ELF-1 (cell line): Measurements from ENCODE around the gene GRIK1.

Source experiments
- DNase-seq: peaks from one replicate; pipeline ENCODE4 v3.0.0-alpha.2; 2016; ENCODE audit warnings: low read depth, low spot score

The GRIK1 gene

DNA sequence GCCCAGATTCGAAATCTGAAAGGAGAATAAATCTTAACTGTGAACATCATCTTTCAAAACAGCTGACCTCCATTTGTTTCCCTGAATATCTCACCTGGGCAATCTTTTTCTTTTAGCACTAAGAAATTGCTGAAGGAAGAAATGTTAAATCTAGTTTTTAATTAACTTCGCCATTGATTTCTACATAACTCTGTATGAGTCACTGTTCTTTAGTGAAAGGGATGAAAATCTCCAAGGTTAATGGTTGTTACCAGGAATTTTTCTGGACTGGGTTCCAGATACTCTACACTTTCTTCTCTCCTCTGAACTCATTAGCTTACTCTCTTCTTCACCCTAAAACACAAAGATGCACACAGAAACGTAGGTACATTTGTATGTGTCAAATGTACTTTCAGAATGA, 405.3 kb downstream of the GRIK1 start:
- no peak for DNase-seq

DNA sequence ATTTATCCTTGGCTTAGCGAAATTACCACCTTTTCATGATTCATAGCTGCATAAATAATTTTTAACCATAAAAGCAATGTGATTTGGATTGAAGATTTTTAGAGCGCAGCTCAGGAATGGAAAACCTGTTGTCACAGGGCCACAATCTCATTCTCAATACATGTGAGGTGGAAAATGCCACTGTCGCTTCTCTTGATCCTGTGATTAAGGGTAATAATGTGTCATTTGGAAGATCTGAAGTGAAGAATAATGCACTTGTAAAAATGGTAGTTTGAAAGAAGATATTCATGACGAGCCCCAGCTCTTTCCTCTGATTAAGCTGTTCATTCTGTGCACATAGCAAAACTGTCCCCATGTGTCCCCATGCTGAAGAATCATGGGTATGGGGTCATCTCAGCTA, 410.7 kb downstream of the GRIK1 start:
- no peak for DNase-seq

DNA sequence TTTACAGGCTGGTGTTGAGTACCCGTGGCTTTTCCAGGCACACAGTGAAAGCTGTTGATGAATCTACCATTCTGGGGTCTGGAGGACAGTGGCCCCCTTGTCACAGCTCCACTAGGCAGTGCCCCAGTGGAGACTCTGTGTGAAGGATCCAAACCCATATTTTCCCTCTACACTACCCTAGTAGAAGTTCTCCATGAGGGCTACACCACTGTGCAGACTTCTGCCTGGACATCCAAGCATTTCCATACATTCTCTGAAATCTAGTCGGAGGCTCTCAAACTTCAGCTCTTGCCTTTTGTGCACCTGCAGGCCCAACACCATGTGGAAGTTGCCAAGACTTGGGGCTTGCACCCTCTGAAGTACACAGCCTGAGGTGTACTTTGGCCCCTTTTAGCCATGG, 413.3 kb downstream of the GRIK1 start:
- no peak for DNase-seq

DNA sequence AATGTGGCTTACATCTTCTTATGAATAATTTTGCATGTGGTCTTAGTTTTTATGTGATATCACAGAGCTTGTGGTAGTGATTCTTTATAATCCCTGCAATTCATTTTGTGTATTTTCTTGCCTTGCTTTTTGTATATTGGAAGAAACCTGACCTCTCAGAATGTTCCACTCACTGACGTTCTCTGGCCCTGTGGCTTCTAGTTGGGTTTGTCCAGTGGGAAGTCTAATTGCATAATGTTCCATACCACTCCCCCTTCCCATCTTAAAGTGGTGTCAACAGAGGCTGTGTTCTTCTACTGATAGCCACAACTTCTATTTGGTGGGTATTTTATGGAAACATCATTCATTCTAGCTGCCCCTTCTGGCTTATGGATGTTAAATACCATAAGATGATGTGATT, 415.7 kb downstream of the GRIK1 start:
- no peak for DNase-seq

DNA sequence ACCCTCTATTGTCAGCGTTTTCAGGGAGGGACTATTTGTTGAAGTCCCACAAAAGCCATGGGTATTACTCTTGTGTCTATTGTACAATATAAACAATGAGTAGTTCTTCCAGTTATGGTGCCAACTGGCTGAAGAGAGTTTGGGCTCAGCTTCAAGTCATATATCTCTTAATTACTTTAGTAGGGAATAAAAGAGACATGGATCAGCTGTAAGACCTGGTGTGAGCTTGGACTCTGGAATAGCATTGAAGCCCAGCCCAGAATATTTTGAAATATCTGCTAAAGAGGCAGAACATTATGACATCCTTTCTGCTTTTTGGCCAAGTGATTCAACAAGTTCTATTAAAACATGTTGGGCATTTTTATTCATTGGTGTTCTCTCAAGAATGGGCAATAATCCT, 416.1 kb downstream of the GRIK1 start:
- DNase-seq: no peak

DNA sequence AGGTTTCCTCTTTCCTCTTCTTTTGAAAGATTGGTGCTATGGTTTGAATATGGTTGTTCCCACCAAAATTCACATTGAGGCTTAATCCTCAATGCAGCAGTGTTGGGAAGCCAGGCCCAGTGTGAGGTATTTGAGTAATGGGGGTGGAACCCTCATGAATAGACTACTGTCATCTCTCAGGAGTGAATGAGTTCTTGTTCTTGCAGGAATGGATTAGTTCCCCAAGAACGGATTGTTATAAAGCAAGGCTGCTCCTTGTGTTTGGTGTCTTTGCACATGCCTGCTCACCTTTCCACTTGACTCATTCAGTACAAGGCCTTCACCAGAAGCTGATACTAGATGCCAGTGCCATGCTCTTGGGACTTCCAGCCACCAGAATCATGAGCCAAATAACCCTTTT, 417.9 kb downstream of the GRIK1 start:
- DNase-seq: no peak

DNA sequence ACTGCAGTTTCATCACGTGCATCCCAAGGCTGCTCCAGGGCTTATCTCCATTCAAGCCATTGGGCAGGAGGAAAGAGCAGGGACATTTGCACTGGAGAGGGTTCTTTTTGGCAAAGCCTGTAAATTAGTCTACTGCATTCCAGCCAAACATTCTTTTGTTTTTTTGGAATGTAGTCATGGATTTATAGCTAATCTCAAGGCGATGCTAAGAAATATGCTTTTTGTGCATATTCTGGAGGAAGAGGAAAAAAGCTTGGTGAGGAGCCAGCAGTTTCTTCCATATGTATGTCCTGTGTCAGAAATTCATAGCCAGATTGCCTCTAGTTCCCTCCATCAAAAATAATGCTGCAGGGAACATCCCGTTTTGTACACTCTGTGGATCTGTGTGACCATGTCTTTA, 419.6 kb downstream of the GRIK1 start:
- no peak for DNase-seq

DNA sequence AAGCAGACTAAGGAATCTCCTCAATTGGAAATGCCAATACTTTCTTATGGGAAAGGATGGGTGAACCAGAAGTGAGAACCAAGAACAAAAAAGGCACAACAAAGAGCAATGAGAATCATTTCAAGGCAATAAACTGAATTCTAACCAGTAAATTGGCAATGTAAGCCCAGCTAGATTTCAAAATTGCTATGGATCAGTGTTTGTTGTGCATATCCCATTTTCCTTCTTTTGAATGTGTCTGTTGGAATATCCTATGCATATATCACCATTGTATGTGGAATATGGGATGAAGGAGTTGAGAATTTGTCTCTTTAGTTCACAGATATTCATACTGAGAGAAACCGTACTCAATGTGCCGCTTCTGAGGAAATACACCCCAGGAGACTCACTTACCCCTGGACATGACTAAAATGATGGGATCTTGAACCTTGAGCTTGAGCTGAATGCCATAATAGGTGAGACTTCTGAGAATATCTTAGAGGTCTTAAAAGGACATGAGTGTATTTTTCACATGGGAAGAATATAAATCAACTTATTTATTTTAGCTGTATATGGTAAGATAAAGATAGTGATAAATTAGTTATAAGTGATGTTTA, 425.0 kb downstream of the GRIK1 start:
- no peak for DNase-seq

DNA sequence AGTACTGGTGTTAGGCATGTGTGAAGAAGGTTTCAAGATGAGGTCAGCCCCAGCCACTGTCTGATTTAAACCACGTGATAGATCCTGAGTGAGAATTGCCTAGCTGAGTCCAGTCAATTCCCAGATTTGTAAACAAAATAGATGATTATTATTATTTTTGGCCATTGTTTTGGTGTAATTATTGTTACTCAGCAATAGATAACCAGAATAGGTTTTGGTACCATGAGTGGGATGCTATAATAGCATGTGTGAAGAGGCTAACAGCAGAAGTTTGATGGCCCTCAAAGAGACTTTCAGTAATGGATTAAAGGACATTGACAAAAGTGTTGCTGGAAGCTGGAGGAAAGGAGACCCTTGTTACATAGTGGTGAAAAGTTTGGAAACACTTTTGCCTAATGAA, 426.3 kb downstream of the GRIK1 start:
- no peak for DNase-seq

DNA sequence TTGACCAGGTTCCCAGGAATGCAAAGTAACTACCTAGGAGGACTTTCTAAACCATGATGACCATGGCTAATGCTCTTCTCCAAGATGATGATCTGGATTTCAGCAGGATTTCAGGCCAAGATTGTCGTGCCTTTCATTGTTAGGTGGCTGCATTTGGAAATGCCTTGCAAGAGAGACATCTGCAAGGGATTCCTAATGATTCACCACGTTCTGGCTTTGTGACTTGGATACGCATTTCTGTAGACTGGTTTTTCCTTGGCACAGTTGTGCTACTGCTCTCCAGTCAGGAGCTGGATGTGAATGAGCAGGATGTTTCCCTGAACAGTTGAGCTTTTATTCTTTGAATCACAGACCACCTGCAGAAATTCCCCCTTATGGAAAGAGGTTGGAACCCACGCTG, 428.7 kb downstream of the GRIK1 start:
- no peak for DNase-seq

DNA sequence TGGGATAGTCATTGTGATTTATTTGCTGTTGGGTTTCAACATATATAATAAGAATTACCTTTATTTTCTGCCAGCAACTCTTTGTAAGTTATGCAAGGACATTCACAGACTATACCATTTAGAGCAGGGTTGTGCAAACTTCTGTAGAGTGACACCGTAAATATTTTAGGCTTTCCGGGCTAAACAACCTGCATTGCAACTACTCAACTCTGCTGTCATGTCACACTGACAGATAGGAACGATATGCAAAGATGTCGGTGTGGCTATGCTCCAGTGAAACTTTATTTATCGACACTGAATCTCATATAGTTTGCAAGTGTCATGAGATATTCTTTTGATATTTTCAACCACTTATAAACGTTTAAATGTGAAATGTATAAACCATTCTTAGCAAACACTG, 430.7 kb downstream of the GRIK1 start:
- DNase-seq: no peak

DNA sequence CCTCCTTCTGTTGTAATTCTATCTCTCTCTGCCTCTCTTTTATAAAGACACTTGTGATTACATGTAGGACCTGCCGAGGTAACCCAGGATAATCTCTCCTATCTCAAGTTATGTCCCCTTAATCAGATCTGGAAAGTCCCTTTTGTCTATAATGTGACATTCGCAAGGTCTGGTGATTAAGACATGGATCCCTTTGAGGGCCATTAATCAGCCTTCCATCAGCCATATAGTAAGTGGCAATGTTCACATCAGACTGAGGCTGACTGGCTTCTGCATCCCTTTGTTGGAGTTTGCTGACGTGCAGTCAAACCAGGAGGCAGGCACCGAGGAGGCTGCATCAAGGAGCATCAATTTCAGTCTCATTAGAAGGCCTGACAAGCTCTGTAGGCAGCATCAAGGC, 431.5 kb downstream of the GRIK1 start:
- DNase-seq: no peak

DNA sequence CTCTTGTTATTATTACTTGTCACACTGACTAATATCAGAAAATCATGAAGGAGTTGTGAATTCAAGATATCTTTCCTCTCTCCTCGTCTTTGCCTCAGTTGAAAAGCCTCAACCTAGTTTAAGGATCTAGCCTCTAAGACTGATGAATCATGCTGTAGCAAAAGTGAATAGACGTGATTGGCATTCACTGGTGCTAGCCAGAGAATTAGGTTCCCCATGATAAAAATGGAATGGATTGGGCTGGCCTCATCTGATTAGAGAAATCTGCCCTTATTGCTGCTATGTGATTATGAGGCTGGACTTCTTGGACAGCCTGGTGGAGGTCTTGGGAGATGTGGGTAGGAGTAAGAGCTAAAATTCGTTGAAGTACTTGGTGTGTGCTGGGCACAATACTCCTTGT, 432.8 kb downstream of the GRIK1 start:
- no peak for DNase-seq

DNA sequence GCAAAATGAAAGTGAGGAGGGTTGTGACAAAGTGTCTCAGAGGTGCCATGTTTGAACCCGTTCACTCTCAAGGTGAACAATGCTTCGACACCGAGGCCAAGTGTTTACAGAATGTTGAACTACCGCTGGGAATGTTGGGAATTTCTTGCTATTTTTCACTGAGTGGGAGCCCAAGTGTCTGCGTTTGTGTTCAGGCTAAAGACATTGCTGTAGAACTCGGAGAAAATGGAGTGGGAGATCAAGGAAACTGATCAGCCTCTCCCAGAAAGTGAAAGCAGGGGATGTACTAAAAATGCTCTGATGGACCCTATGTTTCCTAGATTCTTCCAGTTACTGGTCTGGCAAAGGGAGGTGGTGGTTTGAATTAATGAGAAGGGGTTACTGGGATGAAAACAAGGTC, 433.6 kb downstream of the GRIK1 start:
- no peak for DNase-seq

DNA sequence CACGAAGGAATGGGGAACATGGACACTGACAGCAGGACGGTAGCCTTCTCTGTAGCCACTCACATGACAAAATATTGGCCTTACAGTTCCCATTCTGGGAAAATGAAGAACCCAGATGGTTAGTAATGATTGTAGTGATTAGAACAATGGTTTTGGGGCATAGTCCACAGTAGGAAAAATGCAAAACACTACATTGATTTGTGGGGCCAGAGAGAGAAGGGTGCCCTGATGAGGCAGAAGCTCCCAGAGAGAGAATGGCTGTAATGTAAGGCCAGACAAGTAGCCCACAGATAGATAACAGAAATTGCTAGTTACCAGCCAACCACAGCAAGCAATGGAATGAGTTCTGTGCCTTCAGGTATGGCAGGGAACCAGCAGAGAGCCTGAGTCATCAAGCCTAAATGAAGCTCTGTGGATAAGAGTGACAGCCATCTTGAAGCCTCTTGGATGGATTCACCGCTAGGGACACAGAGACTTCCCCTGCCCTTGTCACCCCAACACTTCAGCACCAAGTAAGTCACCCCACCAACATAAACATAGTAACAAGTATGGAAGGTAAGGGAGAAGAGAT, 435.0 kb downstream of the GRIK1 start:
- peak; percentile 1 for DNase-seq

DNA sequence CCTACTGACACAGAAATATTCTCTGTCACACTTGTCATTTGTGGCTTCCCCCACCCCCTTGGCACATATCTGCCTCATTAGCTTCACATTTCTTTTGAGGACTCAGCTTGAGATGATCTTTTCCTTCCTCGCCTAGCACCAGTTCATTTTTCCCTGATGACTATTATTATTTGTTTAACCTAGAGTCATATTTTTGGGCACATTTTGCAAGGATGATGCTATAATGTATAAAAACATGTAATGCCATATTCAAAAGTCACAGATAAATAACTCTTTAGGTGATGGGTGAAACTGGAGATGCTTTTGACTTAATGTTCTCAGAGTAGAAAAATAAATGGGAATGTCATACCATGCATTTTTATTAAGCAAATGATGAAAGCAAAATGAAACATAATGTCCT, 438.3 kb downstream of the GRIK1 start:
- DNase-seq: no peak

DNA sequence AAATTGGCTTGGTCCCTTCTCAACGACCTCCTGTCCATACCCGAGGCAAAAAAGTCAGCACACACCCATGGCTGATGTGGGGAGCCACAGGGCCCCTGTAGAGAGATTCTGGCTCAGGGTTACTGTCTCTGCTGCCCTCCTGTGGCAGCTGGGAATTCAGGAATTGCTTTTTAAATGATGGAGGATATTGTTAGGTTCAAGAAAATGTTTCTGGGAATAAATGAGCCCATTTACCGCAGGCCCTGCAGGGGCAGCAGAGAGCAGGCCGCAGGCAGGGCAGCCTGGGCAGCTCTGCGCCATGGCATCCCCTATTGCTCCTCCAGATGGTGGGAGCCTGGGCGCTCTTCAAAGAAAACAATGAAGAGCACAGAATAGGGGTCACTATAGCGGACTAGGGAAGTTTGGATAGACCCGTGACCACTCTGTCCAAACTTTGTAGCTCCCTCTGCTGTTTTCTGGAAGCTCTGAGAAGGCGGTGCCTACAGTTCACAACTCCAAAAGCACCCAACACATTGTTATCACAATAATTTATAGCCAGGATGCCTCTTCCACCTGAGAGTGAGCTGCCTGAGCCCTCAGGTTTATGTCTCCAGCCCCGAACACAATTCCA, 440.0 kb downstream of the GRIK1 start:
- DNase-seq: peak; percentile 78

DNA sequence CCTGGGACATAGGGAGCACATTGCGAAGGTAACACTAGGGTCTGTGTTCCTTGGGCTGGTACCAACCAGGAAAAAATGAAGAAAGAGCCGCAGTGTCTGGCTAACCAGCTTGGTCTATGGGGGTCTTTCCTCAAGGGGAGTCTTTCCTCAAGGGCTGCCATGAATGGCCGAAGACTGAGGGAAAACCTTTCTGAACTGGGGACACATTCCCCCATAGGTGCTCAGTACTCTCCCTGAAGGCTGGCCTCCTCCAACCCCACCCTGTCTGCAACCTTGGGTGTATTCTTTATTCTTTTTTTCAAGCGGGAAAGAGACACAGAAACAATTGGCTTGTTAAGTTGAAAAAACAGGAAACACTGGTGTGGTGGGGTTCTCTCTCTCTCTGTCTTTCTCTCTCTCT, 440.6 kb downstream of the GRIK1 start:
- no peak for DNase-seq

DNA sequence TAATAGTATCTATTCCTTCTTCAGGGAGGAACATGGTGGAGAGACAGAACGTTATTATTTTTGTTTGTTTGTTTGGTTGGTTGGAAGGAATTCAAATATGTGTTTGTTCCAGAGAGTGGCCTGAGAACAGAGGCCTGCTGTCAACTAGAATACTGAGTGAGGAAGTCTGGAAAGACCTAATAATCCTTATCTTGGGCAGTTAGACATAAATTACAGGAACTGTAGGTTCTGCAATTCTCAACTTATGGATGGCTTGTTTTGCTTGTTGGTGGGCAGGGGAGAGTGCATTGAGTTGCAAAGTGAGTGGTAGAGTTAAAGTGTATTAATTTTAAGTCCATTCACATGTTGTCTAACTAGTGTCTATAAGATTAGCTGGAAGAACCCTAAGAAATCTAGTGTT, 443.5 kb downstream of the GRIK1 start:
- no peak for DNase-seq

DNA sequence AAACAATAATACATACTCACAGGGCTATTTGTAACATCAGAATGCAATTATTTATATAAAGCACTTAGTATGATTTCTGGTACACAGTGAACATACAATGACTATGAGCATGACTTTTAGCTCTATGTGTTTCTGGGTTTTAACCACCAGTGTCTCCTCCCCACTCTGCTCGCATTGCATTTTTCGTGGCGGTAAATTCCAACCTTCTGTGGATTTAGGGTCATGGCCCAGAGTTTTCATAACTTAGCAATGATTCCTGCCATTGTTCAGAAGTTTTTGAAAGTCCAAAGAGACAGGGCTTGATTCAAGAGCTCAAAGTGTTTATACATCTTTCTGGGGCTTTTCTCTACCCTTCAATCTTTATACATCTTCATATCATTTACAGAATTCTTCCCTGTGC, 449.8 kb downstream of the GRIK1 start:
- DNase-seq: no peak

DNA sequence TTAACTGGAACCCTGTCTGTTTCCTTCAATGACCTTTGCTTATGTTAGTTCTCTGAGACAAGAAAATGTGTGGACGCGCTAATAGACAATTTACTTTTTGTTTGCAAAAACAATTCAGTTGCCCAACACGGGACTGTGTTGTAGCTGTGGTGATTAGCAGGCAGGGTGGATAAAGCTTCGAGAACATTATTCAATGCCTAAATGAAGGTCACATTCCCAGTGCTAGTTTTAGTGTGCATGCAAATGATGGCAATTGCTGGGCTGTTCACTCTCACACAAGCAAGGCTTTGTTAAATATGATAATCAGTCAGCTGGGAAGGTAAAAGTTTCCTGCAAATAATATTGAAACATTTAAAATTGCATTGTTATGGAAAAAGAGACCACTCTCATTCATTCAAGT, 452.6 kb downstream of the GRIK1 start:
- DNase-seq: no peak
